Panc1 (cell line): ENCODE results near the gene KRT33A. TPM values are rescaled to one million over a fixed set of nuclear protein-coding genes. Genes with fewer than 3 reads are reported as not detected.

ENCODE experiments used
- ATAC-seq: fragments of 200-7000 bp; cut with Tn5 transposase; 2 replicates; pipeline ENCODE4 v1.9.1; 2020; ENCODE audit warnings: mild to moderate bottlenecking, moderate library complexity
- BruUV-seq: library from RNA; stranded (reverse); fragments of 400-500 nt; replicated peaks from 2 replicates; lab custom pipeline; 2021; lab: Mats Ljungman, UMichigan
- CTCF ChIA-PET: fragments of 300-600 bp; sonication (Branson Sonifier 250); formaldehyde crosslinking; loops from one replicate; lab custom pipeline; 2022; ENCODE audit warnings: antibody characterized with exemption; lab: Charles Lee
- POLR2A ChIA-PET: fragments of 300-600 bp; sonication (Branson Sonifier 250); formaldehyde crosslinking; loops from one replicate; lab custom pipeline; 2022; ENCODE audit warnings: antibody characterized with exemption; lab: Charles Lee
- DNase-seq: peaks from one replicate; pipeline ENCODE4 v3.0.0-alpha.2; 2010; ENCODE audit warnings: low read depth, low spot score
- H3K27ac ChIP-seq: 2 replicates; pipeline ENCODE4 v1.5.1; 2011; ENCODE audit warnings: mild to moderate bottlenecking, low read length, inconsistent platforms
- H3K27me3 ChIP-seq: fragments of 200-500 bp; sonication (Bioruptor generic); 2 replicates; pipeline ENCODE4 v1.6.0; 2014; ENCODE audit warnings: low read length, inconsistent platforms; ENCODE audit not compliant: control insufficient read depth, insufficient read depth
- H3K36me3 ChIP-seq: fragments of 200-500 bp; sonication (Bioruptor generic); 2 replicates; pipeline ENCODE4 v1.5.1; 2014; ENCODE audit warnings: inconsistent platforms, mild to moderate bottlenecking, low read length, moderate library complexity; ENCODE audit not compliant: control insufficient read depth, insufficient read depth
- H3K4me1 ChIP-seq: 2 replicates; pipeline ENCODE4 v1.5.1; 2011; ENCODE audit warnings: inconsistent platforms, mild to moderate bottlenecking, low read length, moderate library complexity; ENCODE audit not compliant: control insufficient read depth, insufficient read depth
- H3K4me3 ChIP-seq, 2 experiments: 2 replicates each; pipeline ENCODE4 v1.5.1; 2011 to 2012; ENCODE audit warnings: low read depth in 2 of 2, low read length in 2 of 2, mild to moderate bottlenecking in 2 of 2, inconsistent platforms in 1 of 2, moderate library complexity in 1 of 2
- H3K9me3 ChIP-seq: fragments of 200-500 bp; sonication (Bioruptor generic); 2 replicates; pipeline ENCODE4 v1.5.1; 2014; ENCODE audit warnings: low read depth, mild to moderate bottlenecking, inconsistent platforms, low read length, moderate library complexity; ENCODE audit not compliant: control insufficient read depth, insufficient read depth
- CTCF ChIP-seq: fragments of 450-650 bp; IDR thresholded peaks from 2 replicates; pipeline ENCODE4 v1.5.1; 2017; ENCODE audit warnings: mild to moderate bottlenecking
- POLR2AphosphoS5 ChIP-seq: IDR thresholded peaks from 2 replicates; pipeline ENCODE4 v1.6.1; 2012; ENCODE audit warnings: mild to moderate bottlenecking, low read depth, low read length, moderate library complexity
- REST ChIP-seq, 2 experiments: IDR thresholded peaks; 2 replicates each; pipeline ENCODE4 v1.6.1; 2011 to 2012; ENCODE audit warnings: low read depth in 2 of 2, control low read depth in 1 of 2, low read length in 1 of 2, mild to moderate bottlenecking in 1 of 2, moderate library complexity in 1 of 2; ENCODE audit not compliant: insufficient read depth in 1 of 2
- SIN3A ChIP-seq: IDR thresholded peaks from 2 replicates; pipeline ENCODE4 v1.6.1; 2012; ENCODE audit warnings: low read depth, mild to moderate bottlenecking, low read length, moderate library complexity, borderline replicate concordance; ENCODE audit not compliant: insufficient read depth
- TCF7L2 ChIP-seq: IDR thresholded peaks from 2 replicates; pipeline ENCODE4 v1.6.1; 2011; ENCODE audit warnings: mild to moderate bottlenecking, low read depth, low read length, inconsistent platforms
- in situ Hi-C: cut with HindIII; loops from 2 replicates; pipeline ENCODE4 v1.10.0; 2016; ENCODE audit warnings: low sequenced_read_pairs, low pct_unique_long_range_greater_than_20kb
- intact Hi-C: fragments of 100-400 bp; cut with micrococcal nuclease; formaldehyde crosslinking; loops from one replicate; pipeline ENCODE4 v1.10.0; 2022; ENCODE audit not compliant: unreplicated experiment
- total RNA-seq: library from RNA; stranded (reverse); gene quantifications from one replicate; pipeline ENCODE4 v1.2.1, GENCODE V29; 2021; ENCODE audit not compliant: unreplicated experiment

Gene KRT33A
- total RNA-seq, 1 experiment from 2014 or later: not detected

- Histone ChIP-seq H3K4me1 (no peaks in the 10 kb centered on the region), H3K9me3 (no peaks in the 10 kb centered on the region), H3K36me3 (no peaks in the 10 kb centered on the region), H3K27me3 (no peaks in the 10 kb centered on the region), H3K4me3 (no peak overlapping the region), H3K27ac (no peak overlapping the region; the same call in 1 of the 2 replicates)
- ATAC-seq (no peak), DNase-seq (no peak)
- ChIA-PET CTCF (interaction anchor here (0.6 kb wide), 1 partner anchor 432 kb away, joined by 3 read pairs; no protein-coding TSS in a partner anchor), POLR2A (interaction anchor here (0.6 kb wide), 1 partner anchor 466 kb away, joined by 3 read pairs; no protein-coding TSS in a partner anchor)
- no TSS peak for BruUV-seq
- no peak for TF ChIP-seq CTCF
- TF ChIP-seq REST (IDR thresholded peaks at IDR 0.05; ENCODE audit: insufficient read depth in 1 of 2, low read depth in 2 of 2, low read length in 1 of 2): no peak
- no peak for TF ChIP-seq TCF7L2
- no peak for TF ChIP-seq POLR2AphosphoS5
- no peak for TF ChIP-seq SIN3A
- intact Hi-C loops: loop anchor here (10.0 kb wide), 1 partner anchor 338 kb away; no protein-coding TSS in a partner anchor
- in situ Hi-C loops: no loop called here
Measured at GRCh38 chr17:41326173-41327145, 24.2 kb downstream of the KRT33A start.

GRCh38 chr17:41325611-41326010, 25.0 kb downstream of the KRT33A start:
- POLR2A ChIA-PET: no interaction called here
- no peak for TF ChIP-seq SIN3A
- TF ChIP-seq CTCF: no peak
- no peak for TF ChIP-seq POLR2AphosphoS5
- no peak for TF ChIP-seq REST (IDR thresholded peaks at IDR 0.05; ENCODE audit: insufficient read depth in 1 of 2, low read depth in 2 of 2, low read length in 1 of 2)
- TF ChIP-seq TCF7L2: no peak
- no peak for DNase-seq
- Histone ChIP-seq H3K4me1 (no peaks in the 10 kb centered on the region), H3K27ac (no peak overlapping the region), H3K36me3 (no peaks in the 10 kb centered on the region), H3K4me3 (no peak overlapping the region), H3K27me3 (no peaks in the 10 kb centered on the region), H3K9me3 (no peaks in the 10 kb centered on the region)
- intact Hi-C loops (loop anchor here (10.0 kb wide), 1 partner anchor 339 kb away; no protein-coding TSS in a partner anchor), in situ Hi-C loops (no loop called here)
- no peak for ATAC-seq
- CTCF ChIA-PET: no interaction called here
- no TSS peak for BruUV-seq
